HepG2 (cell line): ENCODE results near the gene GUCY1A1. TPM values are rescaled to one million over a fixed set of nuclear protein-coding genes. Genes with fewer than 3 reads are reported as not detected.

Experiments used
- ATAC-seq: fragments of 200-7000 bp; cut with Tn5 transposase; 3 replicates; pipeline ENCODE4 v1.9.1; 2020; ENCODE audit warnings: mild to moderate bottlenecking, moderate library complexity
- BruUV-seq: library from RNA; stranded (reverse); fragments of 400-500 nt; replicated peaks from 2 replicates; lab custom pipeline; 2021; lab: Mats Ljungman, UMichigan
- CTCF ChIA-PET: fragments of 300-600 bp; formaldehyde crosslinking; extraction: SDS; loops from one replicate; lab custom pipeline; 2021; ENCODE audit warnings: low total read pairs, inconsistent platforms, low intra/inter-chr PET ratio; lab: Yijun Ruan, JAX
- POLR2A ChIA-PET: fragments of 350-600 bp; sonication (Branson Sonifier 250); formaldehyde crosslinking; loops from one replicate; lab custom pipeline; 2020; ENCODE audit warnings: antibody characterized with exemption, inconsistent platforms; lab: Yijun Ruan, JAX
- DNase-seq: peaks from one replicate; pipeline ENCODE4 v3.0.0-alpha.2; 2015; ENCODE audit warnings: low spot score
- FAIRE-seq: peaks from 3 replicates; lab custom pipeline; 2011; peaks lifted over from hg19 to GRCh38; lab: Jason Lieb, UNC
- H2AFZ ChIP-seq: one replicate; pipeline ENCODE4 v1.6.1; 2011; ENCODE audit warnings: low read length, inconsistent platforms
- H3K27ac ChIP-seq: fragments of 300-600 bp; 3 replicates; pipeline ENCODE4 v1.8.0; 2011; ENCODE audit warnings: mixed run types, mild to moderate bottlenecking, mixed read lengths, low read length, inconsistent platforms; ENCODE audit not compliant: insufficient read depth; ENCODE audit errors: extremely low read length
- H3K27me3 ChIP-seq, 2 experiments: fragments of 200-600 bp in 1 of 2; 2 replicates in 1 of 2; 3 replicates in 1 of 2; pipeline versions ENCODE4 v1.6.0 to v1.8.0; 2011; ENCODE audit warnings: low read length in 2 of 2, mild to moderate bottlenecking in 2 of 2, moderate library complexity in 2 of 2, inconsistent platforms in 1 of 2; ENCODE audit not compliant: insufficient read depth in 2 of 2, control insufficient read depth in 1 of 2
- H3K36me3 ChIP-seq, 2 experiments: fragments of 200-600 bp in 1 of 2; replicated peaks in 1 of 2; 2 replicates in 1 of 2; 3 replicates in 1 of 2; pipeline versions ENCODE4 v1.5.1 to v1.8.0; 2011; ENCODE audit warnings: low read length in 2 of 2, inconsistent platforms in 1 of 2; ENCODE audit not compliant: insufficient read depth in 2 of 2, control insufficient read depth in 1 of 2
- H3K4me1 ChIP-seq: 2 replicates; pipeline ENCODE4 v1.5.1; 2012; ENCODE audit warnings: low read length, inconsistent platforms; ENCODE audit not compliant: insufficient read depth
- H3K4me2 ChIP-seq: 2 replicates; pipeline ENCODE4 v1.6.0; 2011; ENCODE audit warnings: low read depth, low read length, inconsistent platforms
- H3K4me3 ChIP-seq, 3 experiments: fragments of 200-600 bp in 1 of 3; sonication (generic), shearing (Covaris generic) in 1 of 3; replicated peaks in 1 of 3; 2 replicates each; pipeline ENCODE4 v1.5.1; 2011 to 2016; ENCODE audit warnings: low read length in 3 of 3, inconsistent platforms in 2 of 3, low read depth in 2 of 3, mild to moderate bottlenecking in 2 of 3, control low read depth in 1 of 3, mixed read lengths in 1 of 3; ENCODE audit not compliant: insufficient read depth in 1 of 3
- H3K79me2 ChIP-seq: one replicate; pipeline ENCODE4 v1.6.1; 2011; ENCODE audit warnings: low read length, inconsistent platforms; ENCODE audit not compliant: insufficient read depth
- H3K9ac ChIP-seq: 2 replicates; pipeline ENCODE4 v1.6.0; 2011; ENCODE audit warnings: mild to moderate bottlenecking, low read depth, low read length, inconsistent platforms; ENCODE audit not compliant: insufficient read depth
- H3K9me3 ChIP-seq: 2 replicates; pipeline ENCODE4 v1.5.1; 2012; ENCODE audit warnings: mild to moderate bottlenecking, low read length
- H4K20me1 ChIP-seq: 2 replicates; pipeline ENCODE4 v1.6.0; 2011; ENCODE audit warnings: inconsistent platforms, mild to moderate bottlenecking, low read length, moderate library complexity; ENCODE audit not compliant: insufficient read depth
- AGO2 ChIP-seq: fragments of 200-400 bp; formaldehyde crosslinking; optimal IDR thresholded peaks from 2 replicates; pipeline ENCODE3; 2017; ENCODE audit warnings: mild to moderate bottlenecking, low read depth, low read length, moderate library complexity
- ARID5B ChIP-seq: IDR thresholded peaks from 2 replicates; pipeline ENCODE4 v1.4.0; 2020; ENCODE audit warnings: mild to moderate bottlenecking, missing genetic modification reagents
- ASH2L ChIP-seq: fragments of 300-600, 200-600 bp; sonication (generic); IDR thresholded peaks from 2 replicates; pipeline ENCODE4 v1.7.0; 2017; ENCODE audit warnings: low read depth, mild to moderate bottlenecking, moderate library complexity, mixed read lengths, low read length; ENCODE audit not compliant: insufficient read length
- PLRG1 ChIP-seq: fragments of 450-650 bp; conservative IDR thresholded peaks from 2 replicates; pipeline ENCODE4 v1.6.1; 2016
- REXO4 ChIP-seq: sonication (generic); formaldehyde crosslinking; IDR thresholded peaks from 2 replicates; pipeline ENCODE4 v1.8.0; 2022; ENCODE audit warnings: missing genetic modification reagents, mild to moderate bottlenecking, borderline replicate concordance
- TMF1 ChIP-seq: sonication (generic); formaldehyde crosslinking; IDR thresholded peaks from 2 replicates; pipeline ENCODE4 v1.8.1; 2022; ENCODE audit warnings: low read depth, missing genetic modification reagents
- ZBTB20 ChIP-seq: sonication (generic); formaldehyde crosslinking; IDR thresholded peaks from 2 replicates; pipeline ENCODE4 v1.8.1; 2023; ENCODE audit warnings: missing genetic modification reagents, low read depth, mild to moderate bottlenecking, borderline replicate concordance
- ZFP1 ChIP-seq: IDR thresholded peaks from 2 replicates; pipeline ENCODE4 v1.6.1; 2016
- ZNF567 ChIP-seq: sonication (generic); formaldehyde crosslinking; IDR thresholded peaks from 2 replicates; pipeline ENCODE4 v1.8.1; 2023; ENCODE audit warnings: mild to moderate bottlenecking, missing genetic modification reagents, borderline replicate concordance
- WGBS: methylation state at CpG from one replicate; pipeline ENCODE4 v1.1.6; 2017; ENCODE audit warnings: low lambda C conversion rate; 5-methylcytosine and 5-hydroxymethylcytosine counted together
- in situ Hi-C: cut with HindIII; loops from 2 replicates; pipeline ENCODE4 v1.10.0; 2017; ENCODE audit warnings: low pct_unique_long_range_greater_than_20kb; ENCODE audit not compliant: extremely low pct_ligation_motif_present
- intact Hi-C: fragments of 100-400 bp; cut with micrococcal nuclease; formaldehyde crosslinking; loops from one replicate; pipeline ENCODE4 v1.10.0; 2022; ENCODE audit not compliant: unreplicated experiment
- polyA plus RNA-seq, 8 experiments: library from polyadenylated mRNA; depleted of rRNA in 3 of 8; stranded (reverse) in 7 of 8; unstranded in 1 of 8; fragments of >200 nt; fragmentation: Illumina TruSeq in 4 of 8; extraction: Trizol in 4 of 8; gene quantifications; 2 replicates each; pipeline versions ENCODE4 v1.2.1 to v1.2.3, GENCODE V29; 2011 to 2016; ENCODE audit warnings: low read depth in 4 of 8, missing spikeins in 1 of 8, mixed read lengths in 1 of 8; ENCODE audit not compliant: insufficient read depth in 1 of 8
- total RNA-seq, 5 experiments: library from RNA; depleted of rRNA; stranded (reverse); fragments of >200 nt; fragmentation: Illumina TruSeq; extraction: Trizol; gene quantifications; 2 replicates each; pipeline ENCODE4 v1.2.3, GENCODE V29; 2016; ENCODE audit warnings: low read depth in 1 of 5
- TF ChIP-seq, protein P1 (sequence below): sonication (generic); formaldehyde crosslinking; IDR thresholded peaks from 2 replicates; pipeline ENCODE4 v1.5.0; 2020; ENCODE audit warnings: mild to moderate bottlenecking, missing genetic modification reagents
- TF ChIP-seq, protein P2 (sequence below): IDR thresholded peaks from 2 replicates; pipeline ENCODE4 v1.6.1; 2012; ENCODE audit warnings: low read depth, low read length, improper control_type of control experiment

GUCY1A1 gene
- total and polyA plus RNA-seq, 2 of the 13 experiments (the other 11 are each of a cell fraction or from before 2014, with no cell fraction given), result not detected

- TF ChIP-seq, protein P1, sequence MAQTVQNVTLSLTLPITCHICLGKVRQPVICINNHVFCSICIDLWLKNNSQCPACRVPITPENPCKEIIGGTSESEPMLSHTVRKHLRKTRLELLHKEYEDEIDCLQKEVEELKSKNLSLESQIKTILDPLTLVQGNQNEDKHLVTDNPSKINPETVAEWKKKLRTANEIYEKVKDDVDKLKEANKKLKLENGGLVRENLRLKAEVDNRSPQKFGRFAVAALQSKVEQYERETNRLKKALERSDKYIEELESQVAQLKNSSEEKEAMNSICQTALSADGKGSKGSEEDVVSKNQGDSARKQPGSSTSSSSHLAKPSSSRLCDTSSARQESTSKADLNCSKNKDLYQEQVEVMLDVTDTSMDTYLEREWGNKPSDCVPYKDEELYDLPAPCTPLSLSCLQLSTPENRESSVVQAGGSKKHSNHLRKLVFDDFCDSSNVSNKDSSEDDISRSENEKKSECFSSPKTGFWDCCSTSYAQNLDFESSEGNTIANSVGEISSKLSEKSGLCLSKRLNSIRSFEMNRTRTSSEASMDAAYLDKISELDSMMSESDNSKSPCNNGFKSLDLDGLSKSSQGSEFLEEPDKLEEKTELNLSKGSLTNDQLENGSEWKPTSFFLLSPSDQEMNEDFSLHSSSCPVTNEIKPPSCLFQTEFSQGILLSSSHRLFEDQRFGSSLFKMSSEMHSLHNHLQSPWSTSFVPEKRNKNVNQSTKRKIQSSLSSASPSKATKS (CRISPR knock-in tag), result no peak
- no peak for TF ChIP-seq PLRG1
- no peak for TF ChIP-seq ZFP1 (CRISPR knock-in tag)
- TF ChIP-seq ZBTB20, result no peak
- TF ChIP-seq REXO4 (CRISPR knock-in tag), result no peak
- TF ChIP-seq ARID5B (CRISPR knock-in tag), result no peak
These were observed 102.4 kb downstream of the GUCY1A1 start (continued) for GRCh38 chr4:155769090-155769489.

GRCh38 chr4:155772459-155773195 lies 106.0 kb downstream of the GUCY1A1 start:
- CTCF ChIA-PET, result no interaction called here
- FAIRE-seq, result no peak

More at GRCh38 chr4:155772459-155773195, 106.0 kb downstream of the GUCY1A1 start:
- H3K27me3 ChIP-seq, result no peaks in the 10 kb centered on the region
- no peak for TF ChIP-seq TMF1 (CRISPR knock-in tag)
- TF ChIP-seq ASH2L, result no peak
- TF ChIP-seq AGO2, result no peak
- no peak for TF ChIP-seq ZNF567 (CRISPR knock-in tag)
- no peak for TF ChIP-seq PLRG1
- TF ChIP-seq, protein P2, sequence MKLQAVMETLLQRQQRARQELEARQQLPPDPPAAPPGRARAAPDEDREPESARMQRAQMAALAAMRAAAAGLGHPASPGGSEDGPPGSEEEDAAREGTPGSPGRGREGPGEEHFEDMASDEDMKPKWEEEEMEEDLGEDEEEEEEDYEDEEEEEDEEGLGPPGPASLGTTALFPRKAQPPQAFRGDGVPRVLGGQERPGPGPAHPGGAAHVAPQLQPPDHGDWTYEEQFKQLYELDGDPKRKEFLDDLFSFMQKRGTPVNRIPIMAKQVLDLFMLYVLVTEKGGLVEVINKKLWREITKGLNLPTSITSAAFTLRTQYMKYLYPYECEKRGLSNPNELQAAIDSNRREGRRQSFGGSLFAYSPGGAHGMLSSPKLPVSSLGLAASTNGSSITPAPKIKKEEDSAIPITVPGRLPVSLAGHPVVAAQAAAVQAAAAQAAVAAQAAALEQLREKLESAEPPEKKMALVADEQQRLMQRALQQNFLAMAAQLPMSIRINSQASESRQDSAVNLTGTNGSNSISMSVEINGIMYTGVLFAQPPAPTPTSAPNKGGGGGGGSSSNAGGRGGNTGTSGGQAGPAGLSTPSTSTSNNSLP, result no peak
- no peak for DNase-seq
- intact Hi-C loops (no loop called here), in situ Hi-C loops (no loop called here)
- no peak overlapping the region for H2AFZ ChIP-seq
- H3K9ac ChIP-seq, result no peak overlapping the region
- H3K4me2 ChIP-seq, result no peak overlapping the region
- WGBS, result 17% methylated on average over 8 of the region's 8 CpGs
- no peaks in the 10 kb centered on the region for H3K79me2 ChIP-seq
- H3K4me3 ChIP-seq, result no peak overlapping the region
- H3K36me3 ChIP-seq, result no peaks in the 10 kb centered on the region
- ATAC-seq, result no peak
- H3K9me3 ChIP-seq, result no peaks in the 10 kb centered on the region
- BruUV-seq, result no TSS peak
- POLR2A ChIA-PET, result no interaction called here
- H4K20me1 ChIP-seq, result no peaks in the 10 kb centered on the region
- no peaks in the 10 kb centered on the region for H3K4me1 ChIP-seq
- no peak overlapping the region for H3K27ac ChIP-seq
